ENCODE measurements around the gene KDM6A. TPM values are rescaled to one million over a fixed set of nuclear protein-coding genes. Genes with fewer than 3 reads are reported as not detected.

Gene KDM6A
- total RNA-seq, 1 donor: 20.3 TPM

DNA sequence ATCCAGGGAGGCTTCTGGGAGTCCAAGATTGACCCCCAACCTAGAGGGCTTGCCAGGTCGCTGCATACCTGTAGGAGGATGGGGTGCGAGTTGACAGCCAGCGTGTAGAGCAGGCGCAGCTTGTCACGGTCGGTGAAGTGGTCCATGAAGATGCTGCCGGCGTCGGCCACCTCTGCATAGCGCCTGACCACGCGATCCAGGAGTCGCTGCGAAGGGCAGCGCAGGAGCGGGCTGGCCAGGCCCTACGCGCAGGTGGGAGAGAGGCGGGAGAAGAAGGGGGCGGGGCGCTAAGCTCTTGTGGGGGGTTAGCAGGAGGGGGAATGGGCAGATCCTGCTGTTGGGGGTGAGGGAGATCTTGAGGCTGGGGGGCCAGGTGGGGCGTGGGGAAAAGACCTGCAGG, 284.7 kb downstream of the KDM6A start:
- Histone ChIP-seq H3K4me1 (ENCODE audit: insufficient read depth, low read length) (peaks cover 5% of the 10 kb centered on the region), H3K79me2 (ENCODE audit: insufficient read depth, low read length) (no peaks in the 10 kb centered on the region), H4K20me1 (ENCODE audit: insufficient read depth, low read length) (no peaks in the 10 kb centered on the region), H3K9me3 (ENCODE audit: low read depth, low read length) (no peaks in the 10 kb centered on the region), H3K4me3 (ENCODE audit: insufficient read depth, low read length) (no peak overlapping the region), H3K27ac (ENCODE audit: low read depth, low read length) (no peak overlapping the region), H3K36me3 (ENCODE audit: insufficient read depth, low read length) (no peaks in the 10 kb centered on the region), H2AFZ (ENCODE audit: low read length) (no peak overlapping the region), H3K4me2 (ENCODE audit: insufficient read depth, low read length) (no peak overlapping the region), H3K27me3 (ENCODE audit: insufficient read depth, low read length) (peaks cover 15% of the 10 kb centered on the region)
- TF ChIP-seq, protein P1, sequence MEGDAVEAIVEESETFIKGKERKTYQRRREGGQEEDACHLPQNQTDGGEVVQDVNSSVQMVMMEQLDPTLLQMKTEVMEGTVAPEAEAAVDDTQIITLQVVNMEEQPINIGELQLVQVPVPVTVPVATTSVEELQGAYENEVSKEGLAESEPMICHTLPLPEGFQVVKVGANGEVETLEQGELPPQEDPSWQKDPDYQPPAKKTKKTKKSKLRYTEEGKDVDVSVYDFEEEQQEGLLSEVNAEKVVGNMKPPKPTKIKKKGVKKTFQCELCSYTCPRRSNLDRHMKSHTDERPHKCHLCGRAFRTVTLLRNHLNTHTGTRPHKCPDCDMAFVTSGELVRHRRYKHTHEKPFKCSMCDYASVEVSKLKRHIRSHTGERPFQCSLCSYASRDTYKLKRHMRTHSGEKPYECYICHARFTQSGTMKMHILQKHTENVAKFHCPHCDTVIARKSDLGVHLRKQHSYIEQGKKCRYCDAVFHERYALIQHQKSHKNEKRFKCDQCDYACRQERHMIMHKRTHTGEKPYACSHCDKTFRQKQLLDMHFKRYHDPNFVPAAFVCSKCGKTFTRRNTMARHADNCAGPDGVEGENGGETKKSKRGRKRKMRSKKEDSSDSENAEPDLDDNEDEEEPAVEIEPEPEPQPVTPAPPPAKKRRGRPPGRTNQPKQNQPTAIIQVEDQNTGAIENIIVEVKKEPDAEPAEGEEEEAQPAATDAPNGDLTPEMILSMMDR (IDR thresholded peaks at IDR 0.05; ENCODE audit: extremely low read depth, low read depth, low read length): no peak
- no peak for DNase-seq (ENCODE audit: insufficient read length, low spot score, missing footprints)

Other genes with a start within 250 kb of the KDM6A start
- gene DUSP21, start 29.2 kb upstream of the KDM6A start, total RNA-seq: not detected in 2 replicates